OCI-LY7 (cell line): Measurements from ENCODE around the gene MBOAT2. TPM values are rescaled to one million over a fixed set of nuclear protein-coding genes. Genes with fewer than 3 reads are reported as not detected.

Experiments used
- BruUV-seq: library from RNA; stranded (reverse); fragments of 400-500 nt; replicated peaks from 2 replicates; lab custom pipeline; 2021; lab: Mats Ljungman, UMichigan
- CTCF ChIA-PET: fragments of 300-600 bp; sonication (Branson Sonifier 250); formaldehyde crosslinking; loops from one replicate; lab custom pipeline; 2022; ENCODE audit warnings: antibody characterized with exemption; ENCODE audit not compliant: unreplicated experiment; lab: Charles Lee
- POLR2A ChIA-PET: fragments of 300-600 bp; sonication (Branson Sonifier 250); formaldehyde crosslinking; loops from one replicate; lab custom pipeline; 2022; ENCODE audit warnings: antibody characterized with exemption; lab: Charles Lee
- DNase-seq: peaks from one replicate; pipeline ENCODE4 v3.0.0-alpha.2; 2015; ENCODE audit warnings: low spot score
- H2AFZ ChIP-seq: fragments of 200-600 bp; sonication (generic), shearing (Covaris generic); 2 replicates; pipeline ENCODE4 v1.6.1; 2014; ENCODE audit warnings: mild to moderate bottlenecking, antibody characterized with exemption, low read length, moderate library complexity
- H3K27ac ChIP-seq: fragments of 200-600 bp; sonication (generic); 2 replicates; pipeline ENCODE4 v1.5.1; 2014; ENCODE audit warnings: mixed run types, low read depth, mild to moderate bottlenecking, moderate library complexity, low read length, inconsistent platforms; ENCODE audit not compliant: poor library complexity, severe bottlenecking
- H3K36me3 ChIP-seq: fragments of 200-600 bp; sonication (generic); 2 replicates; pipeline ENCODE4 v1.6.1; 2014; ENCODE audit warnings: mild to moderate bottlenecking, antibody characterized with exemption, low read length, moderate library complexity, mixed read lengths; ENCODE audit not compliant: insufficient read depth
- H3K4me1 ChIP-seq: fragments of 200-600 bp; sonication (generic); 2 replicates; pipeline ENCODE4 v1.5.1; 2014; ENCODE audit warnings: mild to moderate bottlenecking, low read length; ENCODE audit not compliant: insufficient read depth, poor library complexity, severe bottlenecking
- H3K4me2 ChIP-seq: fragments of 200-600 bp; sonication (generic); 2 replicates; pipeline ENCODE4 v1.6.1; 2014; ENCODE audit warnings: mild to moderate bottlenecking, low read length
- H3K4me3 ChIP-seq: fragments of 200-600 bp; sonication (generic); 2 replicates; pipeline ENCODE4 v1.5.1; 2014; ENCODE audit warnings: mild to moderate bottlenecking, low read depth, low read length; ENCODE audit not compliant: poor library complexity, severe bottlenecking
- H3K79me2 ChIP-seq: fragments of 200-600 bp; sonication (generic); 2 replicates; pipeline ENCODE4 v1.6.1; 2016; ENCODE audit warnings: low read depth, mild to moderate bottlenecking, low read length, moderate library complexity, mixed read lengths; ENCODE audit not compliant: insufficient read depth
- H3K9me2 ChIP-seq: fragments of 200-600 bp; sonication (generic); 2 replicates; pipeline ENCODE4 v1.6.1; 2016; ENCODE audit warnings: mild to moderate bottlenecking, low read length, mixed read lengths; ENCODE audit not compliant: insufficient read depth
- H3K9me3 ChIP-seq: fragments of 200-600 bp; sonication (generic); 2 replicates; pipeline ENCODE4 v1.6.1; 2014; ENCODE audit warnings: mild to moderate bottlenecking, mixed run types, low read length, mixed read lengths
- H4K20me1 ChIP-seq: fragments of 200-600 bp; sonication (generic); 2 replicates; pipeline ENCODE4 v1.6.1; 2014; ENCODE audit warnings: mild to moderate bottlenecking, antibody characterized with exemption, low read length, moderate library complexity, mixed read lengths; ENCODE audit not compliant: insufficient read depth
- CTCF ChIP-seq: fragments of 200-600 bp; sonication (generic); conservative IDR thresholded peaks from 2 replicates; pipeline ENCODE4 v1.5.1; 2014; ENCODE audit warnings: mild to moderate bottlenecking, antibody characterized with exemption, low read length, moderate library complexity, mixed read lengths
- EZH2phosphoT487 ChIP-seq: fragments of 200-600 bp; sonication (generic); IDR thresholded peaks from 2 replicates; pipeline ENCODE4 v1.6.1; 2018; ENCODE audit warnings: low read depth, borderline replicate concordance, mild to moderate bottlenecking, mixed run types, antibody characterized with exemption, low read length, moderate library complexity, mixed read lengths
- intact Hi-C: fragments of 100-400 bp; cut with micrococcal nuclease; formaldehyde crosslinking; loops from one replicate; pipeline ENCODE4 v1.10.0; 2022; ENCODE audit not compliant: unreplicated experiment
- total RNA-seq, 2 experiments: library from RNA; depleted of rRNA in 1 of 2; stranded (reverse); fragments of >200 nt in 1 of 2; shearing (Covaris generic) in 1 of 2; gene quantifications; 2 replicates each; pipeline ENCODE4 v1.2.3, GENCODE V29; 2014 to 2022

MBOAT2 gene
- total RNA-seq, 2 experiments from 2014 or later, result 0.28 to 0.93 TPM

GRCh38 chr2:8858910-8859309 lies 144.6 kb downstream of the MBOAT2 start:
- Histone ChIP-seq H3K9me3 (no peaks in the 10 kb centered on the region), H3K4me3 (no peak overlapping the region), H3K27ac (no peak overlapping the region), H2AFZ (no peak overlapping the region), H3K79me2 (no peaks in the 10 kb centered on the region), H3K9me2 (no peaks in the 10 kb centered on the region), H4K20me1 (no peaks in the 10 kb centered on the region), H3K4me2 (no peak overlapping the region), H3K36me3 (no peaks in the 10 kb centered on the region), H3K4me1 (no peaks in the 10 kb centered on the region)
- CTCF ChIA-PET, result no interaction called here
- POLR2A ChIA-PET, result interaction anchor here (0.7 kb wide), 1 partner anchor 790 kb away, joined by 4 read pairs; no protein-coding TSS in a partner anchor
- DNase-seq, result no peak
- intact Hi-C loops, result no loop called here
- BruUV-seq, result no TSS peak
- no peak for TF ChIP-seq EZH2phosphoT487
- no peak for TF ChIP-seq CTCF

GRCh38 chr2:8858264-8858663 lies 145.2 kb downstream of the MBOAT2 start:
- H3K27ac ChIP-seq, result no peak overlapping the region
- H4K20me1 ChIP-seq, result no peaks in the 10 kb centered on the region
- intact Hi-C loops, result no loop called here
- TF ChIP-seq EZH2phosphoT487 (no peak), CTCF (no peak)
- H3K36me3 ChIP-seq, result no peaks in the 10 kb centered on the region
- H3K4me3 ChIP-seq, result no peak overlapping the region
- no peaks in the 10 kb centered on the region for H3K9me2 ChIP-seq
- H3K4me2 ChIP-seq, result no peak overlapping the region
- no peaks in the 10 kb centered on the region for H3K79me2 ChIP-seq
- H3K4me1 ChIP-seq, result no peaks in the 10 kb centered on the region
- no TSS peak for BruUV-seq
- no peak for DNase-seq
- ChIA-PET POLR2A (interaction anchor here (0.5 to 0.7 kb wide), 2 partner anchors 98 to 790 kb away, joined by 3 to 4 read pairs; no protein-coding TSS in a partner anchor), CTCF (interaction anchor here (0.6 kb wide), 1 partner anchor 311 kb away, joined by 3 read pairs; no protein-coding TSS in a partner anchor)
- no peak overlapping the region for H2AFZ ChIP-seq
- H3K9me3 ChIP-seq, result no peaks in the 10 kb centered on the region

GRCh38 chr2:8857709-8858108 lies 145.8 kb downstream of the MBOAT2 start:
- Histone ChIP-seq H3K79me2 (no peaks in the 10 kb centered on the region), H4K20me1 (no peaks in the 10 kb centered on the region), H3K9me3 (no peaks in the 10 kb centered on the region), H3K27ac (no peak overlapping the region), H3K36me3 (no peaks in the 10 kb centered on the region), H3K4me2 (no peak overlapping the region), H3K4me3 (no peak overlapping the region), H2AFZ (no peak overlapping the region), H3K4me1 (no peaks in the 10 kb centered on the region), H3K9me2 (no peaks in the 10 kb centered on the region)
- DNase-seq, result no peak
- BruUV-seq, result no TSS peak
- ChIA-PET CTCF (interaction anchor here (0.6 kb wide), 1 partner anchor 310 kb away, joined by 3 read pairs; no protein-coding TSS in a partner anchor), POLR2A (interaction anchor here (0.5 to 0.6 kb wide), 2 partner anchors 97 to 261 kb away, joined by 3 to 4 read pairs; no protein-coding TSS in a partner anchor)
- TF ChIP-seq EZH2phosphoT487, result no peak
- no peak for TF ChIP-seq CTCF
- intact Hi-C loops, result no loop called here
